Measurements from ENCODE around the gene CLCN5.
"Not testable (repeated sequence)": the region's sequence is repeated elsewhere in the genome, so short reads cannot be mapped to it uniquely, and the experiment has no call there.

The CLCN5 gene

DNA sequence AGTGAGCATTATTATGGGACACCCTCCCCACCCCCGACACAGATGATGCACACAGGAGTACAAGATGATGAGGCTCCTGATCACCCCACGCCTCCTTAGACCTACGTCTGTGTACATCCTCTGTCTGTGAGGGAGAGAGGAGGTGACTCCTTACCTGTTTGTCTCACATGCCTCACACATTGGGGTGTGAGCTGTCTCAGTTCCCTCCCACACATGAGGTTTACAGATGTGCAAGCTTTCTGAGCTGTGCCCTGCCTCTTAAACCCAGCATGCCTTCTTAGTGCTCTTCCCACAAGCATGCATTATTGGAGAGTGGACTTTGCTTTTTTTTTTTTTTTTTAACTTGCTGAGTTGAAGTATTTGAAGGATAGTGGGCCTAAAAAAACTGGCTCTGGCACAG, 76.7 kb downstream of the CLCN5 start:
- no peak for DNase-seq

- no peak for DNase-seq
Measured at GRCh38 chrX:50000937-50001542, 78.6 kb downstream of the CLCN5 start.

GRCh38 chrX:50002067-50002714, 79.8 kb downstream of the CLCN5 start:
- no peak for DNase-seq

- no peak for DNase-seq
Measured at GRCh38 chrX:50003467-50003866, 81.1 kb downstream of the CLCN5 start.

GRCh38 chrX:50003927-50004326, 81.5 kb downstream of the CLCN5 start:
- DNase-seq = no peak

DNA sequence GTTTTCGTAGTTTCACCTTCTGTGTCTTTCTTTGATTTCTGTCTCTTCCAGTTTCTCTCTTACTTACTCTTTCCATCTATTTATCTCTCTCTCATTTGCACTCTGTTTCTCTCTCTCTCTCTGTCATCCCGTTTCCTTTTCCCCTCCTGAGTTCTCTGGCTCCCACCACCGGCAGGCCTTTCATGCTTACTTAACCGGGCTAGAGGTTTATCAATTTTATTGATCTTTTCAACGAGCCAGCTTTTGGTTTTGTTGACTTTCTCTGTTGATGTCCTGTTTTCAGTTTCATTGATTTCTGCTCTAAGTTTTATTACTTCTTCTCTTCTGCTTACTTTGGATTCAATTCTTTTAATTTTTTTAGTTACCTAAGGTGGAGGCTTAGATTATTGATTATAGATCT, 103.2 kb downstream of the CLCN5 start:
- DNase-seq = not testable (repeated sequence)

DNA sequence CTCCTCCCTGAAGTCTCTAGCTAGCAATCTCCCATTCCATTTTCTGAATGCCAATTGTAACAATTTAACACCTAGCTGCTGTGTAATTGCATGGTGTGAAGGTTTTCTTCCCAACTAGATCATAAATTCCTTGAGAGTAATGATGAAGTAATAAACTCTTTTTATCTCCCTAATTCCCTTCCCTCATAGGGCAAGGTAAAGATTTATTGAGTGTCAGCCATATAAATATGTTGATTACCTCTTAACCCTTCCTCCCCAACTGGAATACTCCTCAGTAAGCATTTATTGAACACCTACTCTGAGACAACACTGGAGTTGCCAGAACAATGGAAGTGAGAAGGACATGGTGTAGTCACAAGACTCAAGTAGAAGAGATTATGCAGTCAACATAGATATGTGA, 112.7 kb downstream of the CLCN5 start:
- DNase-seq = no peak

- no peak for DNase-seq
Measured at GRCh38 chrX:50036426-50036825, 114.0 kb downstream of the CLCN5 start.

DNA sequence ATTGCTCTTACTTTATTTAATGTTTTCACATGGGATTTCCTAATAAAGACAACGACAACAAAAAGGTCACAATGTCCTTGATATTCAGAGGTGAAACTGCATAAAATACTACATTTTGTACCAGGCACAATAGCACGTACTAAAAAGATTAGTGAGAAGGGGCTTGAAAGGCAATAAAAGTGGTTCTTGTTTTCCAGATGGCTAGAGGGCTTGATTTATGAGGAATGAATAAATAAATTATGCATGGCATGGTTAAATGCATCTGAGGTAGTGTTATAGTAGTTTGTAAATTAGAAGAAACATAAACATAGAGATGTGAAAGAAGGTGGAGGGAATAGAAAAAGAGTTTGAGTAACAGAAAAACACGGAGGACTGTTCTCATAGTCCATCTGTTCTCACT, 123.4 kb downstream of the CLCN5 start:
- DNase-seq = no peak

DNA sequence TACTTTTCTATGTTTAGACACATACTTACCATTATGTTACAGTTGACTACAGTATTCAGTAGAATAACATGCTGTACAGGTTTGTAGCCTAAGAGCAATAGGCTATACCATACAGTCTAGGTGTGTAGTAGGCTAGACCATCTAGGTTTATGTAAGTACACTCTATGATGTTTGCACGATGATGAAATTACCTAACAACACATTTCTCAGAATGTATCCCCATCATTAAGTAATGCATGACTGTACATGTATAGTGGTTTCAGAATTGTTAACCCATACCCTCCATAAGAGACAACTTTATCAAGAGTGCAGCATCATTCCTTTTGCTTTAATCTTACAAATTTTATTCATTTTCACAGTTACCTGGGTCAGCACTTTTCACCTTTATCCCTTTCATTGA, 126.8 kb downstream of the CLCN5 start:
- DNase-seq = no peak

GRCh38 chrX:50054147-50054546, 131.8 kb downstream of the CLCN5 start:
- DNase-seq = no peak

DNA sequence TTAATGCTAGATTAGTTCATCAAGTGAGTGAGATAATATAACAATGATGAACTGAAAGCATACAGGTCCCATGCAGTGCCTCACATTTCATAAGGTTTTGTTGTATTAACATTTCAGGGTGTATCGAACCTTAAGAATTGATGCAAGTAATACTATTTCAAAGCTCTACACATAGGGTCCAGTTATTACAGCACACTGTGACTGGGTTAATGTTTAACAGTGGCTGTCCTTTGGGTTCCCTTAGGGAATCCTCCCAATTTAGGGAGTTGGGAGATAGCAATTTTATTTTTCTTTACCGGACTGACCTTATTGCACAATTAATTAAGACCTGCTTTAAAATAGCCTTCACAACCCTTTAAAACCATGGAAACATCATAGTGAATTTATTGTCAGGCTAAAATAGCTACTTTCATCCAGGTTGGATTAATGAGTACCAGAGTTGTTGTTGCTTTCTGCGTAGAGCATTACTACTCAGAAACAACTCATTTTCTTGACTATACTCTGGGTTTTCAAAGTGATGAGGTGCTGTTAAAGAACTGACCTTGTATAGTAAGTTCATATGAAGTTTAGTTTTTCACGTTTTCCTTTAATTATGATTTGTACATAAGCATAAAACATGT, 144.0 kb downstream of the CLCN5 start:
- no peak for DNase-seq

DNA sequence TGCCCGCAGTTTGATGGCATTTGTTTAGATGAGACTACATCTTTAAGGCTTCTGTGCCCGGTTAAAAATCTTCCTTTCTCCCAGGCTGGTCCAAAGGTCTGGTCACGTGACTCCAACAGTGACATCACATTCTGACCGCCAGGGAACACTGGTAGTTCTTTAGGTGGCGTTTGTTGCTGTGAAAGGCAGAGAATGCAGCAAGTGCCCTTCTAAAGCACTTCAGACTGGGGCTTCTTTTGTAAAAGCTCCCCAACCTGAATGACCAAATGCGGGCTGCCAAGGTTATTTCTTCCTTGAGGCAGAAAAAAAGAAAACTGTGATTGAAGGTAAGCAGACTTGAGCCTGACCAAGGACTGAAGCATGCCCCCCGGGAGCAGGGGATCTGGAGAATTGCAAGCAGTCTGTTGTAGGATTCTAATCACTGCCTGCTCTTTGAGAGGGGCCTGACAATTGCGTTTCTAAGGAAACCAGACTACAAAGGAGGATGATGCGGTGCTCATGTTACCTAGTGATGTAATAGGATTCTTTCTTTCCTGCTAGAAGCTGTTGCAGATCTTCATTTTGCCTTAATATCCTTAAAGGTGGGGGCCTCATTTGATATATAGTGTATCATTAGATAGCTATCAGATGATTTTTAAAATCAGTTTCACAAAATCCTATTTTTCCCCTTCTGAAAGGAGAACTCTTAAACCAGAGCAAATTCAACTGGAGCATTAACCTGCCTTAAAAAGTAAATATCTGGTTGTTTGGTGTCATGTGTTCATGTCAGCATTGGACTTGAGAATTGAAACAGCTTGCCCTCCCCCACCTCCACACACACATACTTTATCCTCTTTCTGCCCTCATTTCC, 145.3 kb downstream of the CLCN5 start:
- DNase-seq = peak; percentile 73

DNA sequence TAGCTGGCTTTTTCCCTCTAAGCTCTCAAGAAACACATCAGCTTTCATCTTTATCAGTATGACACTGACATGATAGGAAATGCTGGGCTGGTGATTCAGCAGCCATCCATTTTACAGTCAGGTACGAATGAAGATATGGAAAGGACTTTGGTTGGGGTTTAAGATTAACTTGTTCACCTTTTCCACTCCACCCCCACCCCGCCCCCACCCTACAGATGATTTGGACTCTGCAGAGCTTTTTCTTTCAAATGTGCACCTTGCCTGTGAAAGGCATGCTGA, 145.8 kb downstream of the CLCN5 start:
- no peak for DNase-seq

DNA sequence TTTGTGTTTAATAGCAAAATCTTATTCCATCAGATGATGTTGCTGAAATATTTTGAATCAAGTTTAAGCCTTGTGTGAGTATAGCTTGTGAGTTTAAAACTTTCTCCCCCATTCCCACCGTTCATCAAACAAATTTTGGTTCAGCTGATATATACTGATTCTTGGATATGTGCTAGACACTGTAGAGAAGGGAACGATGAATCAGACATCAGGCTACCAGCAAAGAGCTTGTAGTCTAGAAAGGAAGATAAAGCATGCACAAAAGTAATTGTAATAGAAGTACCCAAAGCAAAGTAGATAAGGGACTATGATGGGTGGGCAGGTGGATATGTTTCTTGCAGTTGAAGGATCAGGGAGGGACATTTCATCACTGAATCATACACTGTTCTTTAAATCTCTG, 146.5 kb downstream of the CLCN5 start:
- DNase-seq = no peak

DNA sequence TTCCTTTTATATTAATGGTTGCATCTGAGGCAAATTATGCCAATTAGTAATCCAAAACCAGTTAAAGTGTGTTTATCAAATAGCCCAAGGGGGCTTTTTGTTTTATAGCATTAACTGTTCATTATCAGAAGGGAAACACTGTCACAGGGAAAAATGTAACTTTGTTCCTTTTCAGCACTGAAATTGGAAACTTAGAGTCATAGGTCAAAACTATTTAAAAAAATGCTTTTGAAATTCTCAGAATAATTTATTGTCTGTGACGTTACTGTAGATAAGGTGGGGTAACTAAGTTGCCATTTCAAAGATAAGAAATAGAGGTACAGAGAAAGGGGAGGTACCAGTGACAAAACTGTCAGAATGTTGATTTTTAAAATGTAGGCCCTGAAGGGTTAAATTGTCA, 149.1 kb downstream of the CLCN5 start:
- DNase-seq = no peak

- no peak for DNase-seq
Measured at GRCh38 chrX:50072110-50072509, 149.7 kb downstream of the CLCN5 start.

DNA sequence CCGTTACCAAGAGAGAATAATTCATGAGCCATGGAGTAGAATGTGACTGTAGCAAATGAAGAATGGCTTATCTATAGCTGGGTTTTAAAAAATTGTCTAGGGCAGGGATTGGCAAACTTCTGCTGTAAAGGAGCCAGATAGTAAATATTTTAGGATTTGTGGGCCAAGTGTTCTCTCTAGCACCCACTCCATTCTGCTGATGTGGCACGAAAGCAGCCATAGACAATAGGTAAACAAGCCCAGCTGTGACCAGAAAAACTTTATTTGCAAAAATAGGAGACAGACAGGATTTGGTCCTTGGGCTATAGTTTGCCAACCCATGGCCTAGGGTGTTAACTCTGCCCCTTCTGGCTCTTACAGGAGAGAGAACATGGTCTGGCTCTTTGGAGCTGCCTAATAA, 151.2 kb downstream of the CLCN5 start:
- DNase-seq = no peak

- no peak for DNase-seq
Measured at GRCh38 chrX:50075630-50076339, 153.4 kb downstream of the CLCN5 start.

DNA sequence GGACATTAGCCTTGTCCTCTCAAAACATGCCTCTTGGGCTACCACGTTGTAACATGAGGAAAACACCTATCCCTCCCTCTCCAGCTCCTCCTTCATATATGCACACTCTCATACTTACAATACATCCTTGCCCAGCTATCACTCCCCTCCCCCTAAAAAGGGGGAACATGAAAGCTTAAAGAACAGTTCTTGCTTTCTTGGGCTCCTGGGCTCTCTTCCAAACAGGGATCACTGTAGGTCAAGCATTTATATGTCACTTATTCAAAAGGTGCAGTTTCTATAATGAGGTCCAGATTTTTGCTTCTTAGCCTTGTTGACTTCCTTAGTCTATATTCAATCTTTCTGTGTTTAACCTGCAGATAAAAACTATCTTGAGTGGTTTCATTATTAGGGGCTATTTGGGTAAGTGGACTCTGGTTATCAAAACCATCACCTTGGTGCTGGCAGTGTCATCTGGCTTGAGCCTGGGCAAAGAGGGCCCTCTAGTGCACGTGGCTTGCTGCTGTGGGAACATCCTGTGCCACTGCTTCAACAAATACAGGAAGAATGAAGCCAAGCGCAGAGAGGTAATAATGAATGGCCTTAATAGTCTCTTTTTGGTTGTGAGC, 159.0 kb downstream of the CLCN5 start:
- peak; percentile 17 for DNase-seq

DNA sequence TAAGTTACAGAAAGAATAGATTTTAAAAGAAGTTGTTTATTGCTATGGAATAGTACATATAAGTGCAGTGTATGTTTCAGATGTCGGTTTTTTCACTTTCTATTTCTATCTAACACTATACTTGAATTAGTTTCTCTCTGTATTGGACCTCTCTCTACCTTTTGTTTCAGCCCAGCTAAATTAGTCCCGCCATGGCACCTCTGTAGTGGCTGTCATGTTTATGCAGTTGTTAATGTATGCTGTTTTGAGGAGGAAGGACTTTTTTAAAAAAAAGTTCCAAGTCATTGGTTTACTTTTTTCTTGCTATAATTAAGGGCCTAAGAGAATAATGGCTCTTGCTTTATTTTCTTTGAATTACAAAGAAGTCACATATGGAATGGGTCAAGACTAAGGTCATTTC, 160.3 kb downstream of the CLCN5 start:
- DNase-seq = no peak

- no peak for DNase-seq
Measured at GRCh38 chrX:50088645-50089044, 166.2 kb downstream of the CLCN5 start.

DNA sequence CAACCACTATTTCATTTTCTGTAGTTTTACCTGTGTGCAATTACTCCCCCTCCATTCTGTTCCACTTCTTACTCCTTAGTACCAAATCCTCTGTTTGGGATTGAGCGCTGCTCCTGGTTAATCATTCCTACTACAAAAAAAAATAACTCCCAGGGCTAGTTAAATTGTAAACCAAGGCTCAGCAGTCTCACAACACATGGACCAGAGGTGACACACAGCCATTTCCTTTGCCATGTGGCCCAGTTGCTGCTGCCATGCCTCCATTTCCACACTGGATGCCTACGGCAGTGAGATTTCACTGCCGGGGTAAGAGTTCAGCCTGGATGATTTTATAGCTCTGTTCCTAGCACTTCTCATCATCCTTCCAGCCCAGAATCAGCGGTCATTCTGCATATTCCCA, 171.2 kb downstream of the CLCN5 start:
- DNase-seq = no peak

Data from NCI-H748 treated with DMSO at 0.1 percent for 48 hours (cell line).